HG02970 (cell line): ENCODE data around the gene PLLP.
"Not testable (repeated sequence)": the region's sequence is repeated elsewhere in the genome, so short reads cannot be mapped to it uniquely, and the experiment has no call there.

Source experiments
- ATAC-seq: cut with Tn5 transposase; IDR thresholded peaks from one replicate; pipeline ENCODE4 v1.9.1; 2021; ENCODE audit warnings: mild to moderate bottlenecking, moderate library complexity, moderate number of reproducible peaks; ENCODE audit not compliant: unreplicated experiment, low FRiP score

PLLP gene

GRCh38 chr16:57275946-57276345, 8.5 kb downstream of the PLLP start:
- not testable (repeated sequence) for ATAC-seq

- ATAC-seq: no peak
Measured at GRCh38 chr16:57273826-57274225, 10.6 kb downstream of the PLLP start.

GRCh38 chr16:57273359-57273758, 11.1 kb downstream of the PLLP start:
- ATAC-seq: no peak

- no peak for ATAC-seq
Measured at GRCh38 chr16:57271867-57272495, 12.5 kb downstream of the PLLP start.

GRCh38 chr16:57271063-57271345, 13.5 kb downstream of the PLLP start:
- no peak for ATAC-seq

GRCh38 chr16:57270221-57271062, 14.0 kb downstream of the PLLP start:
- no peak for ATAC-seq

GRCh38 chr16:57268804-57269800, 15.4 kb downstream of the PLLP start:
- no peak for ATAC-seq

- ATAC-seq: not testable (repeated sequence)
Measured at GRCh38 chr16:57267343-57267742, 17.1 kb downstream of the PLLP start.

GRCh38 chr16:57266531-57267260, 17.8 kb downstream of the PLLP start:
- no peak for ATAC-seq

- no peak for ATAC-seq
Measured at GRCh38 chr16:57265850-57266530, 18.5 kb downstream of the PLLP start.

GRCh38 chr16:57264950-57265371, 19.5 kb downstream of the PLLP start:
- no peak for ATAC-seq

- ATAC-seq: no peak
Measured at GRCh38 chr16:57264381-57264780, 20.1 kb downstream of the PLLP start.

GRCh38 chr16:57263541-57264351, 20.7 kb downstream of the PLLP start:
- no peak for ATAC-seq

- ATAC-seq: no peak
Measured at GRCh38 chr16:57262841-57263540, 21.5 kb downstream of the PLLP start.

GRCh38 chr16:57261806-57262205, 22.7 kb downstream of the PLLP start:
- no peak for ATAC-seq

- ATAC-seq: no peak
Measured at GRCh38 chr16:57260294-57260929, 24.1 kb downstream of the PLLP start.

- no peak for ATAC-seq
Measured at GRCh38 chr16:57258910-57259475, 25.5 kb downstream of the PLLP start.
